Jurkat, Clone E6-1 (cell line): ENCODE data around the gene CD96.

Experiments
- DNase-seq: peaks from one replicate; pipeline ENCODE4 v3.0.0-alpha.2; 2011; ENCODE audit warnings: low read depth, low spot score
- H3K4me3 ChIP-seq: 2 replicates; pipeline ENCODE4 v1.5.1; 2011; ENCODE audit warnings: mild to moderate bottlenecking, low read length, control low read depth, moderate library complexity

CD96 gene

DNA sequence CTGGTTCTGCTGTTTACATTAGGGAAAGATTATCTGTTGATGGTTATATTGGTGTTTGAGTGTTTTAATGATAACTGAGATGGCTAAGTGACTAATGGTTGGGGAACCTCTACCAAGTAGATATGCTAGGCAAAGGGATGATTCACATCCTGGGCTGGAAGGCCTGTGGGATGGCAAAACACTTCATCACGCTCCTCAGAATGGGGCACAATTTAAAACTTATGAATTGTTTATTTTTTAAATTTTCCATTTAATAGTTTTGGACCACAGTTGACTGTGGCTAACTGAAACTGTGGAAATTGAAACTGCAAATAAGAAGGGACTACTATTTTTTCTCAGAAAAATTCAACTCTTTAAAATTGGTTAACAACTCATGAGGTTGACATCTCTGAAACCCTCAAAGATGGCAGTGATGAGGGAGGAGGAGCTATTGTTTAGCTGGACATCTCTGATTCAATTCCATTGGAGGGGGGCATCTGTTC is 153.7 kb downstream of the CD96 start:
- no peak for DNase-seq
- no peak overlapping the region for H3K4me3 ChIP-seq

DNA sequence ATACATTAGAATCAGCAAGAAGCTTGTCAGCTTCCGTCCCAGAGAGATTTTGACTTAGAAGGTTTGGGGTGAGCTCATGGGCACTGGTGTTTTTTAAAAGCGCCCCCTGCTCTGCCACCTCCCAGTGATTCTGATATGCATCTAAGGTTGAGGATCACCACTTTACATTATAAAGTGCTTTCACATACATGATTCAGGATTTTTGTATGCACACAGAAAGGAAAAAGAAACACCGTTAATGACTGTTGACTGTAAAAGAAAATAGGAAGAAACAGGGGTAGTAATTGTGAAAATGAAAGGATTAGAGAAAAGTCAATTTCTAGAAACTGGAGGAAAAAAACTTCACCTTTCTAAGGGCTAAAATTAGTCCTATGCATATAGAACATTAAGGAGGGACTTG is 158.1 kb downstream of the CD96 start:
- DNase-seq, result no peak
- H3K4me3 ChIP-seq, result no peak overlapping the region

DNA sequence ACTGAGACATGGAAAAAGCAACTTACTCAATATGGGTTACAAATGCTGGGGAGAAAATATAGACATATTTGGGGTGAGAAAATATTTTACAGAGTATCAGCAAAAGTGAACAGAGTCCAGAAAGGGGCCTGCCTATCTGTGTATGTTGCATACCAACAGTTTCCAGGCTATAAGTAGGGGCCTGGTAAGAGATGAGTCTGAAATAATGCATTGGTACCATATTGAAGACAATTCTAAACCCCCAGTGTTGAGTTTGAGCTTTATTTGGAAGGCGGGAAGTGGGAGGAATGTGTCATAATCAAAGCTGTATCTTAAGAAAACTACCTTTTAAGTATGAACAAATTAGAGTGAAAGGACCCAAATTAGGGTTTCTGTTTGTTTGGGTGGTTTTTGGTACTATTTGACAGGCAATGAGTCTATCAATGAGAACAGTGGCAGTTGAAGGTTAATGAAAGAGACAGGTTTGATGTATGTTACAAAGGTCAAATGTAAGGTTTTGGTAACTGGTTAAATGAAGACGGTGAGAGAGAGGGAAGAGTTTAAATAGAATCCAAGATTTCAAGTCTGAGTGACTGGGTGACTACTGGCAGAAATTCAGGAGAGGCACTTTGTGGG is 159.4 kb downstream of the CD96 start:
- no peak overlapping the region for H3K4me3 ChIP-seq
- DNase-seq, result no peak
